ENCODE data around the gene PHF12.

Gene PHF12

GRCh38 chr17:28954886-28955285 lies 3.6 kb upstream of the PHF12 start:
- no peak for DNase-seq (ENCODE audit: low read depth in 2 of 2)

GRCh38 chr17:28953444-28954118 lies 2.3 kb upstream of the PHF12 start:
- DNase-seq (ENCODE audit: low read depth in 2 of 2): peak in 1 of 2 donors; percentile 5

GRCh38 chr17:28951991-28952975 lies 965 bp upstream of the PHF12 start:
- DNase-seq (ENCODE audit: low read depth in 2 of 2): peak; percentile 84 to 91

- DNase-seq (ENCODE audit: low read depth in 2 of 2): no peak
Measured at GRCh38 chr17:28950752-28951427, 428 bp downstream of the PHF12 start.

GRCh38 chr17:28950017-28950751 lies 1.1 kb downstream of the PHF12 start:
- DNase-seq (ENCODE audit: low read depth in 2 of 2): peak in 1 of 2 donors; percentile 32

GRCh38 chr17:28949185-28950016 lies 1.9 kb downstream of the PHF12 start:
- DNase-seq (ENCODE audit: low read depth in 2 of 2): peak; percentile 36 to 56

- DNase-seq (ENCODE audit: low read depth in 2 of 2): no peak
Measured at GRCh38 chr17:28948873-28949184, 2.5 kb downstream of the PHF12 start.

GRCh38 chr17:28948342-28948741 lies 3.0 kb downstream of the PHF12 start:
- DNase-seq (ENCODE audit: low read depth in 2 of 2): no peak

- no peak for DNase-seq (ENCODE audit: low read depth in 2 of 2)
Measured at GRCh38 chr17:28947639-28948038, 3.7 kb downstream of the PHF12 start.

GRCh38 chr17:28946239-28946638 lies 5.1 kb downstream of the PHF12 start:
- no peak for DNase-seq (ENCODE audit: low read depth in 2 of 2)

- DNase-seq (ENCODE audit: low read depth in 2 of 2): no peak
Measured at GRCh38 chr17:28944862-28945741, 6.2 kb downstream of the PHF12 start.

- DNase-seq (ENCODE audit: low read depth in 2 of 2): no peak
Measured at GRCh38 chr17:28944343-28944742, 7.0 kb downstream of the PHF12 start.

GRCh38 chr17:28942925-28943324 lies 8.4 kb downstream of the PHF12 start:
- no peak for DNase-seq (ENCODE audit: low read depth in 2 of 2)

GRCh38 chr17:28941251-28941650 lies 10.1 kb downstream of the PHF12 start:
- no peak for DNase-seq (ENCODE audit: low read depth in 2 of 2)

GRCh38 chr17:28940675-28941074 lies 10.6 kb downstream of the PHF12 start:
- no peak for DNase-seq (ENCODE audit: low read depth in 2 of 2)

- DNase-seq (ENCODE audit: low read depth in 2 of 2): no peak
Measured at GRCh38 chr17:28940142-28940541, 11.2 kb downstream of the PHF12 start.

GRCh38 chr17:28938552-28938951 lies 12.8 kb downstream of the PHF12 start:
- no peak for DNase-seq (ENCODE audit: low read depth in 2 of 2)

GRCh38 chr17:28937044-28937729 lies 14.1 kb downstream of the PHF12 start:
- no peak for DNase-seq (ENCODE audit: low read depth in 2 of 2)

GRCh38 chr17:28935744-28936460 lies 15.4 kb downstream of the PHF12 start:
- no peak for DNase-seq (ENCODE audit: low read depth in 2 of 2)

All from stimulated activated CD8-positive, alpha-beta memory T cell treated with anti-CD3 and anti-CD28 coated beads, Interleukin-2, amount 100 ng/mL, for 48 hours (primary cell).